ENCODE measurements around the gene DLL1. TPM values are rescaled to one million over a fixed set of nuclear protein-coding genes. Genes with fewer than 3 reads are reported as not detected.

DLL1 gene
- total RNA-seq, 1 donor from 2014 or later, result 11.7 TPM

DNA sequence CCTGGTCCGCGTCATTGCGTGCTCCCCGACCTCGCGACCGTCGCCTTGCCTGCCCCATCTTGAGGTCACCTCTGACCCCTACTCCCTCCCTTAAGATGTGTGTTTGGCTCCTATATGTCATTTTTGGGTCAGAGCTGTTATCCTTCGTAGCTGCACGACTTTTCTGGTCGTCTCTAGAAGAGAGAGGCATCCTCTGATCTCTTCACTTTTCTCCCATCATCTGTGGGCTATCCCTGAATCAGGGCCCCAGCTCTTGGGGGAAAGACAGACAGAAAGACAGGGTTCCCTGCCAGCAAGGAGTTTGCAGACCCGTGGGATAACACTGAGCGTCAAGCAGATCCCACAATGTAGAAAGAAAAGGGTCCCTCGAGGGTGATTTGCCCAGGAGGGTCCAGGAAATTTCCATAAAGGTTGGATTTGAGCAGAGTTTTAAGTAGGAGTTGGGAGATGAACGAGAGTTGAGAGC, 16.2 kb upstream of the DLL1 start:
- peaks cover 28% of the 10 kb centered on the region for H3K4me1 Mint-ChIP-seq (ENCODE audit: unreplicated experiment)
- H3K9me3 Mint-ChIP-seq, result no peaks in the 10 kb centered on the region
- TF ChIP-seq CTCF (conservative IDR thresholded peaks at IDR 0.05), result no peak
- H3K27ac Mint-ChIP-seq, result peak overlapping the region; percentile 90
- H3K4me3 Mint-ChIP-seq, result peak overlapping the region; percentile 94
- DNase-seq (ENCODE audit: extremely low spot score, unreplicated experiment), result peak; percentile 54
- peaks cover 4% of the 10 kb centered on the region for H3K27me3 Mint-ChIP-seq
- no peaks in the 10 kb centered on the region for H3K36me3 Mint-ChIP-seq

DNA sequence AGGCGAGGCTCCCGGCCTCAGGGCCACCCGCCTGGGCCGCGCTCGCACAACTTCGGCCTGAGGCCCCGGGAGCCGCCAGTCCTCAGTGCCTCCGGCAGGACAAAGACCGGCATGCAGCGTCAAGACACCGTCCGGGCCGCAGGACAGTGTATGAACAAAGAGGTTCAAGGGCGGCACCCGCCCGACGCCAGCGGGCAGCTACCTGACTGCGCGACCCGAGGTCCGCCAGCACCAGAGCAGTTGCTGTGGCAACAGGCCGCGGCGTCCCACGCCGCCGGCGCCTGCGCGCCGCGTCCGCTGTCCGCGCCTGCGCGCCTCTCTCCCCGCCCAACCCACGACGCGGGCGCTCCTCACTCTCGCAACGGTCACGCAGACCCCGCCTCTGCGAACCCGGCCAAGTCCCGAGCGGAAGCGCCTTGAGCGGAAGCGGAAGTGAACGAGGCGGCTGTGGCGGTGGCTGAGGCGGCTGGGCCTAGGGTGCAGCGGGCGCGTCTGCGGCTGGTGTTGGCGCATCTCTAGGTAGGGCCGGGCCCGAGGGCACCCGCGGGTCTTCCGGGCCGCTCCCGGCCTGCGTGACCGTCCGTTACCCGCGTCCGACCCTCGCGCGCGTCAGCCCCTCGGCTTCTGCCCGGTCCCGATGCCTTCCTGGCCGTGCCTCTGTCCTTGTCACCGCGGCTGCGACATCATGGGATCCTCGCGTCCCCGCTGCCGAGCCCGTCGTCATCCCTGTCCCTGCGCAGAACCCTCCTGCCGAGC, 15.6 kb upstream of the DLL1 start, which contains the start of gene FAM120B:
FAM120B (plus strand) TSS at position 435 of the 756 bp plus-strand sequence. CDS start 10,633 bp downstream, outside the sequence.
- peak; percentile 97 for DNase-seq (ENCODE audit: extremely low spot score, unreplicated experiment)
- H3K9me3 Mint-ChIP-seq, result peaks cover 5% of the 10 kb centered on the region
- peak within 1 kb of the TSS; percentile 90 for H3K27ac Mint-ChIP-seq
- H3K27me3 Mint-ChIP-seq, result peaks cover 9% of the 10 kb centered on the region
- H3K4me3 Mint-ChIP-seq, result peak within 1 kb of the TSS; percentile 94
- peaks cover 4% of the 10 kb centered on the region for H3K36me3 Mint-ChIP-seq
- H3K4me1 Mint-ChIP-seq (ENCODE audit: unreplicated experiment), result peaks cover 28% of the 10 kb centered on the region
- TF ChIP-seq CTCF (conservative IDR thresholded peaks at IDR 0.05), result no peak

DNA sequence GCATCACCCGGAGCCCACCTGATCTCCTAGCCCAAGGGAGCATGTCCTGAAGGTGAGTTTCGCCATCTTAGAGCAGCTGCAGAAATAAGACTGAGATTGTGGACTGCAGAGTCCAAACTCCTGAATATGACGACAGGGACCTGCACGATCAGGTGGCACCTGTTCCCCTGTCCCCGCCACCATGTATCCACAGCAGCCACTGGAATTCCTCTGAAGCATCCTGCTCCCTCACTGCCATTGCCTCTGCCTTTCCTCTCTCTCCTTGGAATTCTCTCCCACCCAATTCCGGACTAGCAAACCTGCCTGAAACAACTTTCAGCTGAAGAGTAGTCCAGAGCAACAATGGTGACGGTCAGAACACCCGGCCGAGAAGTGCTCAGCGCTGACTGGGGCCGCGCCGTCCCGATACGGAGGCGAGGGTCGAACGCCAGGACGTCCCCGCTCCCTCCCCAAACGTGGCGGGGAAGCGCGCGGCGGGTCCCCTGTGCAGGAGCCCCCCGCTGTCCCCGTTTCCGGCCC, 15.0 kb upstream of the DLL1 start:
- peak overlapping the region; percentile 70 for H3K27ac Mint-ChIP-seq
- peaks cover 6% of the 10 kb centered on the region for H3K36me3 Mint-ChIP-seq
- no peak for DNase-seq (ENCODE audit: extremely low spot score, unreplicated experiment)
- peaks cover 25% of the 10 kb centered on the region for H3K4me1 Mint-ChIP-seq (ENCODE audit: unreplicated experiment)
- peaks cover 10% of the 10 kb centered on the region for H3K27me3 Mint-ChIP-seq
- H3K4me3 Mint-ChIP-seq, result peak overlapping the region; percentile 94
- peaks cover 7% of the 10 kb centered on the region for H3K9me3 Mint-ChIP-seq
- TF ChIP-seq CTCF (conservative IDR thresholded peaks at IDR 0.05), result no peak

DNA sequence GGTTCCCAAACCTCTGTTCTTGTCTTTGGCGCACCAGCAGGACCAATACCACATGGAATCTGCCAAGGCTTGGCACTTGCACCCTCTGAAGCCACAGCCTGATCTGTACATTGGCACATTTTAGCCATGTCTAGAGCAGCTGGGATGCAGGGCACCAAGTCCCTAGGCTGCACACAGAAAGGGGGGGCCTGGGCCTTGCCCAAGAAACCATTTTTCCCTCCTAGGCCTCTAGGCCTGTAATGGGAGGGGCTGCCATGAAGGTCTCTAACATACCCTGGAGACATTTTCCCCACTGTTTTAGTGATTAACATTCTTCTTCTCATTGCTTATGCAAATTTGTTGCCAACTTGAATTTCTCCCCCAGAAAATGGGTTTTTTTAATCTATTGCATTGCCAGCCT, 10.3 kb upstream of the DLL1 start:
- H3K4me1 Mint-ChIP-seq (ENCODE audit: unreplicated experiment), result peaks cover 5% of the 10 kb centered on the region
- DNase-seq (ENCODE audit: extremely low spot score, unreplicated experiment), result no peak
- no peak for TF ChIP-seq CTCF (conservative IDR thresholded peaks at IDR 0.05)
- H3K9me3 Mint-ChIP-seq, result peaks cover 7% of the 10 kb centered on the region
- H3K4me3 Mint-ChIP-seq, result no peak overlapping the region
- H3K27ac Mint-ChIP-seq, result no peak overlapping the region
- peaks cover 48% of the 10 kb centered on the region for H3K27me3 Mint-ChIP-seq
- H3K36me3 Mint-ChIP-seq, result peaks cover 12% of the 10 kb centered on the region

- peaks cover 7% of the 10 kb centered on the region for H3K9me3 Mint-ChIP-seq
- no peak for TF ChIP-seq CTCF (conservative IDR thresholded peaks at IDR 0.05)
- peaks cover 10% of the 10 kb centered on the region for H3K4me1 Mint-ChIP-seq (ENCODE audit: unreplicated experiment)
- H3K36me3 Mint-ChIP-seq, result peaks cover 12% of the 10 kb centered on the region
- H3K27ac Mint-ChIP-seq, result no peak overlapping the region
- DNase-seq (ENCODE audit: extremely low spot score, unreplicated experiment), result no peak
- H3K27me3 Mint-ChIP-seq, result peaks cover 62% of the 10 kb centered on the region
- H3K4me3 Mint-ChIP-seq, result no peak overlapping the region
Observed at GRCh38 chr6:170298688-170299087, 7.8 kb upstream of the DLL1 start.
